CD1c-positive myeloid dendritic cell (primary cell): ENCODE results near the gene ARHGAP27.

Source experiments
- DNase-seq: peaks from one replicate; pipeline ENCODE4 v3.0.0-alpha.2; 2016; ENCODE audit errors: extremely low spot score

Gene ARHGAP27

GRCh38 chr17:45408611-45409421 lies 23.9 kb downstream of the ARHGAP27 start:
- DNase-seq, result no peak

GRCh38 chr17:45406107-45406506 lies 26.6 kb downstream of the ARHGAP27 start:
- DNase-seq, result peak; percentile 41

GRCh38 chr17:45405250-45406086 lies 27.2 kb downstream of the ARHGAP27 start:
- no peak for DNase-seq

- no peak for DNase-seq
Observed at GRCh38 chr17:45404870-45405249, 27.8 kb downstream of the ARHGAP27 start.

- DNase-seq, result no peak
Observed at GRCh38 chr17:45403906-45404490, 28.7 kb downstream of the ARHGAP27 start.

- DNase-seq, result no peak
Observed at GRCh38 chr17:45402916-45403315, 29.8 kb downstream of the ARHGAP27 start.

- no peak for DNase-seq
Observed at GRCh38 chr17:45398800-45399199, 33.9 kb downstream of the ARHGAP27 start.

GRCh38 chr17:45397796-45398195 lies 34.9 kb downstream of the ARHGAP27 start:
- DNase-seq, result no peak

GRCh38 chr17:45396496-45397205 lies 36.0 kb downstream of the ARHGAP27 start:
- DNase-seq, result no peak

GRCh38 chr17:45395569-45396415 lies 36.9 kb downstream of the ARHGAP27 start:
- DNase-seq, result no peak

- peak; percentile 72 for DNase-seq
Observed at GRCh38 chr17:45394913-45395568, 37.6 kb downstream of the ARHGAP27 start.

- DNase-seq, result no peak
Observed at GRCh38 chr17:45394564-45394912, 38.1 kb downstream of the ARHGAP27 start.

GRCh38 chr17:45394091-45394490 lies 38.6 kb downstream of the ARHGAP27 start:
- DNase-seq, result no peak

- no peak for DNase-seq
Observed at GRCh38 chr17:45393411-45393810, 39.3 kb downstream of the ARHGAP27 start.

- DNase-seq, result no peak
Observed at GRCh38 chr17:45391918-45392317, 40.8 kb downstream of the ARHGAP27 start.

- no peak for DNase-seq
Observed at GRCh38 chr17:45391291-45391690, 41.4 kb downstream of the ARHGAP27 start.

GRCh38 chr17:45389354-45389753 lies 43.3 kb downstream of the ARHGAP27 start:
- no peak for DNase-seq

GRCh38 chr17:45388604-45389325 lies 43.9 kb downstream of the ARHGAP27 start:
- peak; percentile 39 for DNase-seq

- DNase-seq, result no peak
Observed at GRCh38 chr17:45387739-45388138, 44.9 kb downstream of the ARHGAP27 start.

- DNase-seq, result no peak
Observed at GRCh38 chr17:45386178-45386577, 46.5 kb downstream of the ARHGAP27 start.
